Left renal cortex interstitium (tissue), 4 donors: ENCODE results near the gene MRM3. TPM values are rescaled to one million over a fixed set of nuclear protein-coding genes. Genes with fewer than 3 reads are reported as not detected.
"Not testable (repeated sequence)": the region's sequence is repeated elsewhere in the genome, so short reads cannot be mapped to it uniquely, and the experiment has no call there.

Experiments used
- DNase-seq, 4 donors: peaks; one replicate each; pipeline ENCODE4 v3.0.0-alpha.2; 2013; ENCODE audit warnings: low read depth in 4 of 4, low spot score in 2 of 4, missing footprints in 1 of 4
- polyA plus RNA-seq, 4 donors: library from polyadenylated mRNA; unstranded; fragments of 120-200 nt; gene quantifications; one replicate each; pipeline ENCODE4 v1.2.1, GENCODE V29; 2013; ENCODE audit not compliant: insufficient read length in 4 of 4

The MRM3 gene
- polyA plus RNA-seq, 4 donors, result 19.8 to 21.4 (median 20.6) TPM

DNA sequence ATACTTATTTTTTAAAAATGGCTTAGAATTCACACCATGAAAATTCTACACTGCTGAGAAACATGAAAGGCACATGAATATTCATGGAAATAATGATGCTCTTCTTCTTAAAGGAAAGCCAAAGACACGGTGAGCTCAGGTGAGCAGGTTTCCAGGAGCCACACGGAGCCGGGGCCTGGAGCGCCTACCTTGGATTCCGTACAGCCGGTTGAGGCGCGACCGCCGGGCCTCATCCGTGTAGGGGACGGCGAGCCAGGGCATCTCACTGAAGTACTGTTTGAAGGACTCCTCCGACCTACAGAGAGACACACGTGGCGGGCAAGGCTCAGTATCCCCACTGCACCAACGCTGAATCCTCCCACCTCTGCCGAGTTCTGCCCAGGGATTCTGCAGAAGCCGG is 37.1 kb downstream of the MRM3 start:
- no peak for DNase-seq

DNA sequence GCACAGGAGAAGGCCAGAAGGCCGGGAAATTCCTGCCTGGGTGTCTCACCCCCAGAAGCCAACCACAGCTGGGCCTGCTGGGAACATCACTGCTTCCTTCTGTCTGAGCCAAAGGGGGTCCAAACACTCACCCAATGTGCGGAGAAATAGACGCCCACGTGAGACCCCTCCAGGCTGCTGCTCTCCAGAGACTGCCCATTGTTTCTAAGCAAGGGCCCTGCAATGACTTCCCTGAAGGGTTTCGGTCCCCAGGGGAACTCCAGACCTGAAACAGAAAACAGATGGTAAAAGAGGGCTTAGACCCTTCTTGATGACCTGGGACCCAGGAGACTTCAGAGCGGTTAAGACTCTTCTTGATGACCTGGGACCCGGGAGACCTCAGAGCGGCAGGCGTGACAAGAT is 41.3 kb downstream of the MRM3 start:
- DNase-seq, result no peak

DNA sequence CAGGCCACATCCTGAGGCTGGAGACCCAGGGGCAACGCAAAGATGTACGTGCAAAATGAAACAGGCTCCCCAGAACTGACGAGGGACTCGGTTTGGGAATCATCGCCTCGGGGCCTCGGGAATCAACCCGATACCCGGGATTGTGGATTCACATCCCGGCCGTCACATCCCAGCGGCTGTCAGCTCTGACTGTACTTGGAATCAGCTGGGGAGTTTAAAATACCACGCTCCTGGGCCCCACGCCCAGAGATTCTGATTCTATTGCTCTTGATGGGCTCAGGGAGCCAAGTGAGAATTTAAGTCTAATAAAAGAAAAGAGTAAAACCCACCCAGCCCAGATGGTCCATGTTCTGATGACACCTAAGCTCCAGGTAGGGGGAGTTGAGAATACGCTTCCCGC is 42.2 kb downstream of the MRM3 start:
- DNase-seq, result no peak

DNA sequence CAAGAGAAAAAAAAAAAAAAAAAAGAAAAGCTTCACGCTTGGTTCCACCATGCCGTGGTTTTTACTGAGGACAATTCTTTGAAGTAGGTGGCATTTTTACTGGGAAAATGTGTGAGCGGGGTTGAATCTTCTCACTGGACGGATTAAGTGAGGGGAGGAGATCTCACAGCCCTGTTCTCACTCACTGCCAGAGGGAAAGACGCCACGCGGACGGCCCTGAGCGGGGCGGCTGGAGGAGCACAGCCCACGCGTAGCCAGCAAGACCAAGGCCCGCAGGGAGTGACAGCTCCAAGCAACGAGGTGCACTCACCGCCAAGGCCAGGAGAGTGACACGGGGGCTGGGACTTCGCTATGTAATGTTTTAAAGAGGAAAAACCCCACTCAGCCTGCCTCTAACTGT is 43.1 kb downstream of the MRM3 start:
- no peak for DNase-seq

DNA sequence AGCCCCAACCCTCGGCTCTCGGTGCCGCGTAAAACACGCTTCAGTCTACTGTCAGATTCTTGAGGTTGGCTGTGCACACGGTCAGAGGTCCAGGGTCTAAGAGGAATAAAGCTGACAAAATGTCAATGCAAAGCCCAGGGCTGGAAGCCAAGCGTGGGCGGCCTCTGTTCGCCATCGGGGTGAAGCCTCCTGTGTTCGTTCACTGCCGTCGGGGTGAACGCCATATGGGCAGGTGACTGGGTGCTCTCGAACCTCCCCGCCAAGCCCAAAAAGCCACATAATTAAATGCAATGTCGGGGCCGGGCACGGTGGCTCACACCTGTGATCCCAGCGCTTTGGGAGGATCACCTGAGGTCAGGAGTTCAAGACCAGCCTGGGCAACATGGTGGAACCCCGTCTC is 44.6 kb downstream of the MRM3 start:
- DNase-seq, result no peak

DNA sequence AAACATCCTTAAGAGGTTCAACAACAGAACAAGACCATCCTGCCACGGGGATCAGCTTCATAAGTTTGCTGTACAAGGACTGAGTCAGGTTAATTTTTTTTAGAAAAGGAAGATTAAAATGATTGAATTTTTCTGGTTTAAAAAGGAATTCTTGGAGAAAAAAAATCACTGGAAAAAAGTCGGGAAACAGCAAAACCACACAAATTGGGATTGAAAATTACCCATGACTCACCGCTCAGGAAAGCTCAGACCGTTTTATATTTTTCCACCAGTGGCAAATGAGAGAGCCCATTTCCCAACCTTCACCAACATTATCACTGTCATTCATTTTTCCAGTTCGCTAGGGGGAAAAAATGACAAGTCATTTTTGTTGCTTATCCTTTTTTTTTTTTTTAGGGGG is 46.6 kb downstream of the MRM3 start:
- no peak for DNase-seq

DNA sequence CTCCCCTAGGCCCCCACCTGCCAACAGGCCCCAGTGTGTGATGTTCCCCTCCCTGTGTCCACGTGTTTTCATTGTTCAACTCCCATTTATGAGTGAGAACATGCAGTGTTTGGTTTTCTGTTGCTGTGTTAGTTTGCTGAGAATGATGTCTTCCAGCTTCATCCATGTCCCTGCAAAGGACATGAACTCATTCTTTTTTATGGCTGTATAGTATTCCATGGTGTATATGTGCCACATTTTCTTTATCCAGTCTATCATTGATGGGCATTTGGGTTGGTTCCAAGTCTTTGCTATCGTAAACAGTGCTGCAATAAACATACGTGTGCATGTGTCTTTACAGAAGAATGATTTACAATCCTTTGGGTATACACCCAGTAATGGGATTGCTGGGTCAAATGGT is 47.5 kb downstream of the MRM3 start:
- DNase-seq, result not testable (repeated sequence)

DNA sequence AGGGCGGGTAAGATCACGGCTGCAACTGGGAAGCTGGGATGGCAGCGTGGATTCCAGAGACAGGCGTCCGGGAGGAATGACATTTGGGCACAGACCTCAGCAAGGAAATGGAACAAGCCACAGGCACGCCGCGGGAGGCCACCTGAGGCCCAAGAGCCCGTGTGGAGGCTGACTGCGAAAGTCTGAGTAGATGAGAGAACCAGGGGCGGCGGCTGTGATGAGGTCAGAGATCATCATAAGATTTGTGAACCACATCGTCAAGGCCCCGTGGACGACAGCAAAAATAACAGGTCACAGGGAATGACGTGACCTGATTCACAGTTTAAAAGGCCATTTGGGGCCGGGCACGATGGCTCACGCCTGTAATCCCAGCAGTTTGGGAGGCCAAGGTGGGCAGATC is 48.2 kb downstream of the MRM3 start:
- DNase-seq, result no peak

DNA sequence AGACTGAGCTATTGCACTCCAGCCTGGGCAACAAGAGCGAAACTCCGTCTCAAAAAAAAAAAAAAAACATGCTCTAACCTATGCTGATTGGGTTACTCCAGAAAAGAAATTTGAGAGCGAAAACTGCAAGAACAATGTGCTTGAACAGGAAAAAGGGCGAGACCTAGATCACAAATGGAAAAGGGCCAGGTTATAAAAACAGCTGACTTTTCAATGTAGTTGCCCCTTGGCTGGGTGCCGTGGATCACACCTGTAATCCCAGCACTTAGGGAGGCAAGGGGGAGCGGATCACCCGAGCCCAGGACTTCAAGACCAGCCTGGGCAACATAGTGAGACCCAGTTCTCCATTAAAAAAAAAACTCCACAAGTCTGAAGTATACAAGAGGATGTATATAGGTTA is 48.8 kb downstream of the MRM3 start:
- DNase-seq, result no peak

DNA sequence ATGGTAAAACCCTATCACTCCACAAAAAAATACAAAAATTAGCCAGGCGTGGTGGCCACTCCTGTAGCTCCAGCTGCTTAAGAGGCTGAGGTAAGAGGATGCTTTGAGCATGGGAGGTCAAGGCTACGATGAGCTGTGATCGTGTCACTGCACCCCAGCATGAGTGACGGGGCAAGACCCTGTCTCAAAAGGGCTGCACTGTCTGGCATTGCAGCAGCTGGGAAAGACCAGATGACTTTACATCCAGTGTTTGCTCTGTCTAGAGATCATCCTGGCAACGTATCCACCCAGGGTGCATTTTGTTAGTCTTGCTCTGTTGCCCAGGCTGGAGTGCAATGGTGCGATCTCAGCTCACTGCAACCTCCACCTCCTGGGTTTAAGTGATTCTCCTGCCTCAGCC is 52.0 kb downstream of the MRM3 start:
- DNase-seq, result no peak

DNA sequence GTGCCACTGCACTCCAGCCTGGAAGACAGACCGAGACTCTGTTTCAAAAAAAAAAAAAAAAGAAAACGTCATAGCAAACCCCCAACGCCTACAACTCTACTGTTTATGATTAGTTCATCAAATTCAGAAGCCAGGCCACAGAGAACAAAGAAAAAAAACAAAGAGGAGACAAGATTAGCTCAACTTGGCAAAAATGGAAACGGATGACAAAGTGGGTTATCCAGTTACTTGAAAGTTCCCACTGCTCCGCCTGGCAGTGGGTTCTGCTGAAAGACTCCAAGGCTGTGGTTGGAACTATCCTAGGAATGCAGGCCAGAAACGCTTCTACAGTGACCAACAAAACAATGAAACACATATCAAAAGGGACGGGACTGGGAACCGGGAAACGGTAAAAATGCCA is 53.1 kb downstream of the MRM3 start:
- DNase-seq, result no peak

DNA sequence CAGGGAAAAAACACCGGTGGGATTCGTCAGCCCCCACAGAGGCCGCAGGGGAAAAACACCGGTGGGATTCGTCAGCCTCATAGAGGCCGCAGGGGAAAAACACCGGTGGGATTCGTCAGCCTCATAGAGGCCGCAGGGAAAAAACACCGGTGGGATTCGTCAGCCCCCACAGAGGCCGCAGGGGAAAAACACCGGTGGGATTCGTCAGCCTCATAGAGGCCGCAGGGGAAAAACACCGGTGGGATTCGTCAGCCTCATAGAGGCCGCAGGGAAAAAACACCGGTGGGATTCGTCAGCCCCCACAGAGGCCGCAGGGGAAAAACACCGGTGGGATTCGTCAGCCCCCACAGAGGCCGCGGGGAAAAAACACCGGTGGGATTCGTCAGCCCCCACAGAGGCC is 53.6 kb downstream of the MRM3 start:
- not testable (repeated sequence) for DNase-seq

DNA sequence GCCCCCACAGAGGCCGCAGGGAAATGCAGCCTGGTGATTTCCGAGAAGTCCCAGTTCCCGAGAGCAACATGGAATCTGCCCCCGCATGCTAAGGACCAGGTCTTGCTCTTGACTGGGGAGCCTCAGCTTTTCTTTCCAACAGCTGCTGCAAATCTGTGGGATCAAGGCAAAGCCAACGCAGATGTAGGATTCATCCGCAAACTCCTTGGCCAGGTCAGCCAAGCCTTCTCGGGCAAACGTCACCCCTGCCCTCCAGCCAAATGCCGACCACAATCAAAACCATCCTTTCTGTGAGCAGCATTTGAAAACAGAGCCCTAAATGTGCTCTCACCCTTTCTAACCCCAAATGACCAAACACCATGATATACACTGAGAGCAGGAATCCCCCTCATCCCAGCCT is 54.0 kb downstream of the MRM3 start:
- DNase-seq, result no peak

DNA sequence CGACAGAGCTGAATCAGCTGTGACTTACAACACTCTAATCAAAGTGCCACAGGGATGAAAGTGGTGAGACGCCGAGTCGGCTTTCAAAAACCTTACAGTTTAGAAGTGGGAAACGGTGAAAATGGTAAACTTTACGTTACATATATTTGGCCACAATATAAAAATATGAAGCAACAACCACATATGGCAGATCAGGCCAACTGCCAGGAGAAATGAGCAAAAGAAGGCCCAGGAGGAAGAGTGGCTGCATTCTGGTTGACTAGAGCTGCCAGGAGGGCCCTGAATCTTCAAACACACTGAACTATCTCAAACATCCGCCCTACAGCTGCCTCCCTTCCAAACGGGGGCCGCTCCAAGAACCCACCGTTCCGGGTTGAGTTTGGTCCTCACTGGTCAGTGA is 56.3 kb downstream of the MRM3 start:
- no peak for DNase-seq

DNA sequence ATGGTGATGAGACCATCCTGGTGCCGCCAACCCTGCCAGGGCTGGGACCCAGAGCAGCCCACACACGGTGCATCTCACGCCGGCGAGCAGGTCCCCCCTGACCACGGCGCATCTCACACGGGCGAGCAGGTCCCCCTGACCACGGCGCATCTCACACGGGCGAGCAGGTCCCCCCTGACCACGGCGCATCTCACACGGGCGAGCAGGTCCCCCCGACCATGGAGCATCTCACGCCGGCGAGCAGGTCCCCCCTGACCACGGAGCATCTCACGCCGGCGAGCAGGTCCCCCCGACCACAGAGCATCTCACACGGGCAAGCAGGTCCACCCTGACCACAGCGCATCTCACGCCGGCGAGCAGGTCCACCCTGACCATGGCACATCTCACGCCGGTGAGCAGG is 59.2 kb downstream of the MRM3 start:
- DNase-seq, result no peak

Other genes with a start within 250 kb of the MRM3 start
- gene VPS53, start 67.5 kb upstream of the MRM3 start, polyA plus RNA-seq, result 10 to 100 TPM; 25.3 to 44.1 (median 31.0) TPM
- gene TLCD3A, start 49.8 kb upstream of the MRM3 start, polyA plus RNA-seq, result 10 to 100 TPM; 21.4 to 29.3 (median 27.1) TPM
- 10 to 100 TPM; 19.4 to 25.6 (median 22.0) TPM for gene GEMIN4, start 30.1 kb upstream of the MRM3 start, polyA plus RNA-seq
- gene GLOD4, start 73 bp upstream of the MRM3 start, polyA plus RNA-seq, result 100 to 1,000 TPM; 113 to 138 (median 117) TPM
- 10 to 100 TPM; 31.7 to 43.7 (median 39.7) TPM for gene NXN, start 197.4 kb downstream of the MRM3 start, polyA plus RNA-seq
- gene TIMM22, start 214.8 kb downstream of the MRM3 start, polyA plus RNA-seq, result 10 to 100 TPM; 13.8 to 16.0 (median 14.9) TPM